ENCODE data around the gene GLCE.

GRCh38 chr15:69146724-69147435 is 13.6 kb upstream of the GLCE start:
- TF ChIP-seq GABPB1 (CRISPR knock-in tag; IDR thresholded peaks at IDR 0.05): no peak
- TF ChIP-seq CREM (CRISPR knock-in tag; IDR thresholded peaks at IDR 0.05): no peak
- no peak for TF ChIP-seq CTCF (IDR thresholded peaks at IDR 0.05)

Measured in WTC11 (cell line).